Stimulated activated CD8-positive, alpha-beta memory T cell treated with anti-CD3 and anti-CD28 coated beads, Interleukin-4, amount 100 ng/mL, for 1 hour (primary cell): ENCODE measurements around the gene NDUFS5.
"Not testable (repeated sequence)": the region's sequence is repeated elsewhere in the genome, so short reads cannot be mapped to it uniquely, and the experiment has no call there.

ENCODE experiments used
- DNase-seq, 2 donors: peaks; one replicate each; pipeline ENCODE4 v3.0.0-alpha.2; 2020; ENCODE audit warnings: low read depth in 2 of 2, low spot score in 1 of 2

Gene NDUFS5

DNA sequence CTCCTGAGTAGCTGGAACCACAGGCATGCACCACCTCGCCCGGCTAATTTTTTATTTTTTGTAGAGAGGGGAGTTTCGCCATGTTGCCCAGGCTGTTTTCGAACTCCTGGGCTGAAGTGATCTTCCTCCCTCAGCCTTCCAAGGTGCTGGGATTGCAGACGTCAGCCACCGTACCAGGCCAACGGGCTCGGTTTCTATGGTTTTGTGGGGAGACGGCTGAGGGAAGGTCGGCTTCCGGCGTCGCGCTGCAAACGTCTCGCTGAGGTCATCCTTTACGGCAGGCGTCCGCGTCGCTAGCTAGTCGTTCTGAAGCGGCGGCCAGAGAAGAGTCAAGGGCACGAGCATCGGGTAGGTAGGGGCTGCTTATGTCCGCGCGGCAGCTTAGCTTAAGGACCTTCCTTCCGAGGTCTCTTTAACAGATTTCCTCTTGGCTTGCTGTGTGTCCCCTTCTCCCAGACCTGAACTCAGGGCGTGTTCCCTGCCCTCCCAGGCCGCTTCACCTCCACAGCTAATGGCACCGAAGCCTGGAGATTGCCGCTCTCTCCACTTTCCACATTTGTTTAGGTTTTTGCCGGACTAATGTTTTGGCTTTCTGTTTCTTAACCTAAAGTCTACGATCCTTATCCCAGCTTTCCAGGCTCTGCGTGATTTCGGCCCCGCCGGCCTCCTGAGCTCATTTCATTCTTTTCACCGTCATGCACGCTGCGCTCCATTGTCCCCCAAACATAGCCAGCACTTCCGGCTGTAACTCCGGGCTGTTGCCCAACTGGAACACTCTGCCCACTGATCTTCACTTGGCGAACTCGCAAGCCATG is at the start of gene NDUFS5:
Gene NDUFS5 (plus strand): TSS at position 300 of the 815 bp plus-strand sequence. CDS start 2,375 bp downstream, outside the sequence.
- peak; percentile 56 to 59 for DNase-seq

- not testable (repeated sequence) for DNase-seq
Observed at GRCh38 chr1:38977399-38978244, 48.5 kb upstream of the NDUFS5 start.

DNA sequence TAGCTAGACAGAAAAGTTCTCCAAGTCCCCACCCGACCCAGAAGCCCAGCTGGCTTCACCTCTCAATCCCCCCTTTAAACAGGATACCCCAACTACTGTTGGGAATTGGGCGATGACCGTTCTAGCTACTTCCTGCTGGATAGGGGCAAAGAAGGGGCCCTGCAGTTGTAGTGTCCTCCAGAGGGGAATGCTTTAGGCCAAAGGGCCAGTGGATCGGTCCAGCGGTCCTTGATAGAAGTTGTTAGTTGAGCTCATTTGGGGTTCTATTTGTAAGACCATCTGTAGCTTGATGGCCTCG is 48.0 kb upstream of the NDUFS5 start:
- not testable (repeated sequence) for DNase-seq

GRCh38 chr1:38979380-38979779 is 46.8 kb upstream of the NDUFS5 start:
- not testable (repeated sequence) for DNase-seq

GRCh38 chr1:38989979-38990378 is 36.2 kb upstream of the NDUFS5 start:
- no peak for DNase-seq

GRCh38 chr1:38990386-38990737 is 35.8 kb upstream of the NDUFS5 start:
- no peak for DNase-seq

GRCh38 chr1:38990738-38991637 is 35.2 kb upstream of the NDUFS5 start, which contains the start of gene AKIRIN1:
TSS of gene AKIRIN1 (plus strand) at chr1:38991276. CDS start at chr1:38991381, 105 bp downstream.
- peak; percentile 90 to 92 for DNase-seq

DNA sequence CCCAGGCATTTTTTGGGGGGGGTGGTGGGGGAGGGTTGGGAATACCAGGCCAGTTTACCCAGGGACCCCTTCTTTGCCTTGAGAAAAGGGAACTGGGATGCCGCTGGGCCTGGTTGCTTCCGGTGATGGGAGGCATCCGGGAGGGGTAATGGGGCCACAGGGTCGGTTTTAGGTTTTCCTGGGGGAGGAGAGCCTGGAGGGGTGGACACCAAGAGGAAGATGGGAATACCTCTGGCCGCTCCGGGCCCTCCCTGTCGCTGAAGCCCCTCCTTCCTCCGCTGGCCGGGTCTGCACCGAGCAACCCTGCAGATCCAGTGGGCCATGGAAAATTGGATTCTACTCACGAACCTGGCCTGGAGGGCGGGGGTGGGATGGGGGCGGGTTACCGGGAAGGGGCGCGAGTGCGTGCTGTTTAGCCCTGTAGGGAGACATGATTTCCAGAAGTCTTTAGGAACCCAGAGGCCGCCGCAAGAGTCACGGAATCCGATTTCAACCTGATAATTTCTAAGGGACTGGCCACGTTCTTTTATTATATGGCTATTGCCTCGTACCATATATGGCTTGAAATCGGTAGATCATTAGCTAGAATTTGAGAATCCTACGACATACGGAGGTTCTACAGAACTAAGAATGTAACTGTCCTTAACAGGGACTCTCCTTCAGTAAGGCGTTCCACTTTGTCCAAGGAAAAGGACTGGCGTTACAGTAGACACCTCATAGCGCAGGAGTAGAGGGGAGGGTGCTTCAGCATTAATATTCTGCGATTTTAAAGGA is 34.3 kb upstream of the NDUFS5 start:
- no peak for DNase-seq

DNA sequence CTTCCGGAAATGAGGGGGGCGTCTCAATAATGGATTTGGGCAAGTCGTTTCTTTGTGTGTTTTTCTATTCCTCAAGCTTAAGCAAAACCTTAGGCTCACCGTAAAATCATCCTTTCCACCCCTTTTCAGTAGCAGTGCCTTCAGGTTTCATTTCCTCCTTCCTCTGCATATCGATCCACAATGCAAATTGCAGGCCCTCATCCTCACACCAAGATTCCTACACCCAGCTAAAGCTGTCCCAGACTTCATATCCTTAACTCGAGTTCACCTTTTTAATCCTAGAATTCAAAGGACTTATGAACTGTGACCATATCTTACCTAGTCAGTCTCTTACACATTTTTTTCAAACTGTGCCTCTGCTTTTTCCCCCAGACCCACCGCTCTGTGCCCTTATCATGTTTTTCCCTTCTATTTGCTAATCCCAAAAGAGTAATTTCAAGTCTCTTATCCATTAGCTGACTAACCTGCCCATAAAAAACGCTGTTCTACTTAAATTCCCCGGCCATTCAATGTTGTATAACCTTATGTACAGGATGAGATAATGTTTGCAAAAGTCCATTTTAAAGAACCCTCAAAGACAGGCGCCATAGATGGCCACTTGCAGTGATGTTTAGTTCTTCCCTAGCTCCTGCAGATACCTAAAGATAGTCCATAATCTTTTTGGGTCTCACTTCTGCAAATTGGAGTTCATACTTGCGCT is 33.6 kb upstream of the NDUFS5 start:
- no peak for DNase-seq

DNA sequence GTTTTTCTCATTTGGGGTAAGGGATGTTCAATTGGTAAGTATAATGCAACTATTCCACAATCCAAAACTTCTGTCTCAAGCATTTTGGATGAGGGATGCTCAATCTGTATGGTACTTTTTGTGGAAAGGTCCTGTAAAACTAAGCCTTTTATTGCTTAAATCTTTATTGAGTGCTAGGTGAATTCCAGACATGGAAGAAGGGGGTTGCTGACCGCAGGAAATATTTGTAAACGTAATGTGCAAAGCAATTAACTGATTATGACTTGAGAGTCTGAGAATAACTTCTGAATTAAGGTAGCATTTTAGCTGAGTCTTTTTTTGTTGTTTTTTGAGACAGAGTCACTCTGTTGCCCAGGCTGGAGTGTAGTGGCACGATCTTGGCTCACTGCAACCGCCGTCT is 32.0 kb upstream of the NDUFS5 start:
- DNase-seq, result no peak

- DNase-seq, result no peak
Observed at GRCh38 chr1:38997034-38997900, 28.9 kb upstream of the NDUFS5 start.

DNA sequence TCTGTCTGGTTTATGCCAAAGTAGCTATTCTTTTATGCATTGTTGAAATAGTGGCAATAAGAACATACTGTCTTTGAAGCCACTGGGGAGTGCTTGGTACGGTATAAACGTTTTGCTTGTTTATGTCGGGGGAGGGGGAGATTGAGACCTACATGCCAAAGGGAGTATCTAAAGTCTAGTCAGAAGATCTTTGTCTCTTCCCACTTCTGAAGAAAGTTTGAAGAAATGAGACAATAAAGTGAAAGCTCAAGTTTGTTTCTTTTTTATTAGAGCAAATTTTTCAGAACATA is 28.3 kb upstream of the NDUFS5 start:
- DNase-seq, result no peak

- no peak for DNase-seq
Observed at GRCh38 chr1:39001516-39002421, 24.4 kb upstream of the NDUFS5 start.

DNA sequence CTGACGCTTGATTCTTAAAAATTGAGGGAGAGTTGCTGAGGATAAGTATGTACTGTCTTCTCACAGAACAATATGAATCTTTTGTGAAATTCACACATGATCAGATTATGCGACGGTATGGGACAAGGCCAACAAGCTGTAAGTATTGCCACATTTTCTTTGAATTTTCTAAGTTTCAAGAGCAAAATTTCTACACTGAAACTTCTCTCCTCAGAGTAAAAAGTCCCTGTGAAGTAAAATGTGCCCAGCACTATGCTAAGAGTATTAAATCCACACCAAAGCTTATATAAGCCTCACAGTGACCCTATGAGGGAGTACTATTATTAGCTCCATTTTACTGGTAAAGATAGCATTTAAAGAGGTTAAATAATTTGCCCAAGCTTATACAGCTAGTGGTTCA is 22.9 kb upstream of the NDUFS5 start:
- DNase-seq, result no peak

- no peak for DNase-seq
Observed at GRCh38 chr1:39003794-39004193, 22.4 kb upstream of the NDUFS5 start.

GRCh38 chr1:39006287-39006686 is 19.9 kb upstream of the NDUFS5 start:
- DNase-seq, result no peak

DNA sequence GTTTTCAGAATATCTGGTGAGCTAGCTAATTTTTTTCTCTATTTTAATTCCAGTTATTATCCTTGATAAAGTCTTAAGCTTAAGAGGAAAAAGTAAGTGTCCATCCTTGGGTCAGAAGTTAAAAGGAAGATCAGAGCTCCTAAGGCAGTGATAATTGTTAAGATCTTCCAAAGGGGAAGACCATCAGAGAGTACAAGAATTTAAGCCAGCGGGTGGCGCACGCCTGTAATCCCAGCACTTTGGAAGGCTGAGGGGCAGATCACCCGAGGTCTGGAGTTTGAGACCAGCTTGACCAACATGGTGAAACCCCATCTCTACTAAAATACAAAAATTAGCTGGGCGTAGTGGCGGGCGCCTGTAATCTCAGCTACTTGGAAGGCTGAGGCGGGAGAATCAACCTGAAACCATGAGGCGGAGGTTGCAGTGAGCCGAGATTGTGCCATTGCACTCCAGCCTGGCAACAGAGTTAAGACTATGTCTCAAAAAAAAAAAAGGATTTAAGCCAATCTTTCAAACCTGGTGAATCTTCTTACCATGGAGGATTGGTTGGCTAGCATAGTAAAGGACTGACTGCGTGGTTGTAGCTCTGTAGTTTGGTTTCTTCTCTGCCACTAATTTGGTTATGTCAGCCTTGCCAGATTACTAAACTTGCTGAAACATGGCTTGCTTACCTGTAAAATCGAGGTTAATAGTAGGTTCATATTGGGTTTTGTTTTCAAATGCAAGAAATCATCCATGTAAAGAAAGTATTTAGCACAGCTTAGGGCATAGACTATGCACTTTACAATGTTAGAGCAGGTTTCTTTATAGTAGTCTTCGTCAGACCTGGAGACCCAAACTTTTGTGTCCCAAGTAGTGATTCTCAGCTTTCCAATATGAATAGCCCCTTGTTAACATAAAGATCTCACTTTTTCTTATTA is 19.2 kb upstream of the NDUFS5 start:
- DNase-seq, result no peak
